ENCODE data around the gene BRINP1. TPM values are rescaled to one million over a fixed set of nuclear protein-coding genes. Genes with fewer than 3 reads are reported as not detected.

The BRINP1 gene
- total and polyA plus RNA-seq, 2 experiments from 2014 or later: 0.64 to 1.3 TPM

DNA sequence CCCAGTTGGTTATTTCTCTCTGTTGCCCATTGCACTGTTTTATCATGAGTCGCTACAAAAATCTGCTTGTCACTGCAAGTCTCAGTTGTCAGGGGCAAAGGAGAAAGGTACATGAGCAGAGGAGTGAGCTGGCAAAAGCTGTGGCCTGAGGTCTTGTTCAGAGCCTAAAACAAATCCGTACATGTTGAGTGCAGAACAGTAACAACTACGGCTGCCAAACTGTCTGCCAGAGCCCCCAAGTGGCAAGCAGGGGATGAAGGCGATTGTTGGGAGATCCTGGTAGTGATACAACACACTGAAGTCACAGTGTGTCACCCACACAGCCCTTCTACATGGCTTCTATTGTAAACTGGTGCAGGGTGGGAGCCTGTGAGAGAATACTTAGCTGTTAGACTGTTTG lies 50.9 kb downstream of the BRINP1 start:
- Histone ChIP-seq H3K27ac (no peak overlapping the region), H3K9me3 (ENCODE audit: low read depth) (no peaks in the 10 kb centered on the region), H3K36me3 (replicated peaks; ENCODE audit: insufficient read depth, low read depth) (no peaks in the 10 kb centered on the region), H2AFZ (no peak overlapping the region), H3K9me2 (replicated peaks; ENCODE audit: insufficient read depth) (no peaks in the 10 kb centered on the region), H3K4me2 (no peak overlapping the region), H4K20me1 (ENCODE audit: insufficient read depth, poor library complexity, severe bottlenecking) (no peaks in the 10 kb centered on the region), H3K79me2 (no peaks in the 10 kb centered on the region), H3K27me3 (no peaks in the 10 kb centered on the region), H3K4me1 (ENCODE audit: insufficient read depth) (no peaks in the 10 kb centered on the region), H3K4me3 (no peak overlapping the region)
- 46% methylated on average over 4 of the region's 4 CpGs for WGBS (ENCODE audit: low lambda C conversion rate, missing lambda C conversion rate)
- no peak for DNase-seq (ENCODE audit: low spot score)
- TF ChIP-seq EZH2 (IDR thresholded peaks at IDR 0.05; ENCODE audit: borderline replicate concordance) (no peak), CTCF (IDR thresholded peaks at IDR 0.05; ENCODE audit: poor library complexity) (no peak), EZH2phosphoT487 (IDR thresholded peaks at IDR 0.05; ENCODE audit: low read depth, severe bottlenecking, unreplicated experiment) (no peak)

DNA sequence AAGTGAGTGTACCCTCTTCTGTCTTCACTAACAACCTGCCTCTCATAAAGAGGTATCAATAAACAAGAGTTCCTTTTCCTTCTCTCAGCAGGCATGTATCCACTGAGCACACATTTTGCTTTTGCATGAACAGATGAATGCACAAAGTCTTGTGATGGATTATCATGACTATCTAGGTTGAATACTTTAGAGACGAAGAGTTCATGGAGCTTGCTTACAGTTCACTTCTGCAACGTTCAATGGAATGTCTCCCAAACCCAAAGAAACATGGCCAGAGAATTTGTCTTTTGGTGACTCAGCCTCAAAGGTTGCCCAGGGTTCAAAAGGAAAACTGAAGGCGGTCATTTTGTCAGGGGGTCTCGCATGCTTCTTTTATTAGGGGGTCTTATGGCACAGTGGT lies 55.4 kb downstream of the BRINP1 start:
- H3K4me1 ChIP-seq (ENCODE audit: insufficient read depth): no peaks in the 10 kb centered on the region
- H3K9me2 ChIP-seq (replicated peaks; ENCODE audit: insufficient read depth): no peaks in the 10 kb centered on the region
- WGBS (ENCODE audit: low lambda C conversion rate, missing lambda C conversion rate): 92% methylated on average over 4 of the region's 4 CpGs

DNA sequence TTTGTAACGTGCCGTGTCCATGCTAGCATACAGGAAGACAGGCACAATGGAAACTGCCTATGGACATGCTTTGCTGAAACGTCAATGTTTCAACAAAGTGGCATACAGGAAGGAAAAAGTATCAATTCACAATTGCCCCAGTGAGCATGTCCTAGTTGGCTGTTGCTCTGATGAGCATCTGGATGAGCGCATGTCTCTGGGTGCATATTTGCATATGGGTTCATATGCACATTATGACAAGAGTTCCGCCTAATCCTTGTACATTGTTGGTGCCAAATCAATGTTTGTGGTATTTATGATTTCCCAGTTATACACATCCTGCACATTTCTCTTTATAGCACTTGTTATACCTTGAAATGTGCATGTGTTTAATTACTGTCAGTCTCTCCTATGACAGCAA lies 58.5 kb downstream of the BRINP1 start:
- Histone ChIP-seq H3K27ac (no peak overlapping the region), H3K36me3 (replicated peaks; ENCODE audit: insufficient read depth, low read depth) (no peaks in the 10 kb centered on the region), H4K20me1 (ENCODE audit: insufficient read depth, poor library complexity, severe bottlenecking) (no peaks in the 10 kb centered on the region), H3K9me2 (replicated peaks; ENCODE audit: insufficient read depth) (no peaks in the 10 kb centered on the region), H3K9me3 (ENCODE audit: low read depth) (no peaks in the 10 kb centered on the region), H3K4me2 (no peak overlapping the region), H3K79me2 (no peaks in the 10 kb centered on the region), H3K4me1 (ENCODE audit: insufficient read depth) (no peaks in the 10 kb centered on the region), H2AFZ (no peak overlapping the region), H3K27me3 (no peaks in the 10 kb centered on the region), H3K4me3 (no peak overlapping the region)
- no peak for DNase-seq (ENCODE audit: low spot score)
- 82% methylated on average over 5 of the region's 5 CpGs for WGBS (ENCODE audit: low lambda C conversion rate, missing lambda C conversion rate)
- TF ChIP-seq EZH2phosphoT487 (IDR thresholded peaks at IDR 0.05; ENCODE audit: low read depth, severe bottlenecking, unreplicated experiment): no peak
- no peak for TF ChIP-seq EZH2 (IDR thresholded peaks at IDR 0.05; ENCODE audit: borderline replicate concordance)
- TF ChIP-seq CTCF (IDR thresholded peaks at IDR 0.05; ENCODE audit: poor library complexity): no peak

More for the DNA sequence above, 55.4 kb downstream of the BRINP1 start:
- no peaks in the 10 kb centered on the region for H4K20me1 ChIP-seq (ENCODE audit: insufficient read depth, poor library complexity, severe bottlenecking)
- H3K27ac ChIP-seq: no peak overlapping the region
- TF ChIP-seq EZH2 (IDR thresholded peaks at IDR 0.05; ENCODE audit: borderline replicate concordance): no peak
- TF ChIP-seq CTCF (IDR thresholded peaks at IDR 0.05; ENCODE audit: poor library complexity): no peak
- TF ChIP-seq EZH2phosphoT487 (IDR thresholded peaks at IDR 0.05; ENCODE audit: low read depth, severe bottlenecking, unreplicated experiment): no peak
- H3K79me2 ChIP-seq: no peaks in the 10 kb centered on the region
- H3K36me3 ChIP-seq (replicated peaks; ENCODE audit: insufficient read depth, low read depth): no peaks in the 10 kb centered on the region
- no peak for DNase-seq (ENCODE audit: low spot score)
- H3K4me2 ChIP-seq: no peak overlapping the region
- no peaks in the 10 kb centered on the region for H3K9me3 ChIP-seq (ENCODE audit: low read depth)
- H3K27me3 ChIP-seq: no peaks in the 10 kb centered on the region
- no peak overlapping the region for H2AFZ ChIP-seq
- H3K4me3 ChIP-seq: no peak overlapping the region

- Histone ChIP-seq H3K79me2 (no peaks in the 10 kb centered on the region), H3K9me2 (replicated peaks; ENCODE audit: insufficient read depth) (no peaks in the 10 kb centered on the region), H3K4me3 (no peak overlapping the region), H4K20me1 (ENCODE audit: insufficient read depth, poor library complexity, severe bottlenecking) (no peaks in the 10 kb centered on the region), H3K27ac (no peak overlapping the region), H3K36me3 (replicated peaks; ENCODE audit: insufficient read depth, low read depth) (no peaks in the 10 kb centered on the region), H3K4me2 (no peak overlapping the region), H3K9me3 (ENCODE audit: low read depth) (no peaks in the 10 kb centered on the region), H3K4me1 (ENCODE audit: insufficient read depth) (no peaks in the 10 kb centered on the region), H2AFZ (no peak overlapping the region), H3K27me3 (no peaks in the 10 kb centered on the region)
- WGBS (ENCODE audit: low lambda C conversion rate, missing lambda C conversion rate): 85% methylated on average over 5 of the region's 5 CpGs
- TF ChIP-seq CTCF (IDR thresholded peaks at IDR 0.05; ENCODE audit: poor library complexity) (no peak), EZH2 (IDR thresholded peaks at IDR 0.05; ENCODE audit: borderline replicate concordance) (no peak), EZH2phosphoT487 (IDR thresholded peaks at IDR 0.05; ENCODE audit: low read depth, severe bottlenecking, unreplicated experiment) (no peak)
- DNase-seq (ENCODE audit: low spot score): no peak
These were observed 61.8 kb downstream of the BRINP1 start for GRCh38 chr9:119307471-119307870.
